ENCODE data around the gene FBXO10. TPM values are rescaled to one million over a fixed set of nuclear protein-coding genes. Genes with fewer than 3 reads are reported as not detected.

FBXO10 gene
- total RNA-seq, result 10 to 100 TPM in 1 of 4 donors, 1 to 10 TPM in 3; 4.2 to 16.5 (median 6.8) TPM

- Histone ChIP-seq H3K4me1 (peaks cover 12 to 36% (median 25%) of the 10 kb centered on the region in 4 donors), H3K9me3 (no peaks in the 10 kb centered on the region), H3K4me3 (peak within 1 kb of the TSS; percentile 84 to 92 (median 88)), H3K27ac (peak within 1 kb of the TSS; percentile 86 to 95 (median 92)), H3K27me3 (no peaks in the 10 kb centered on the region), H3K36me3 (no peaks in the 10 kb centered on the region)
- TF ChIP-seq CTCF (IDR thresholded peaks at IDR 0.05) (no peak), POLR2AphosphoS5 (IDR thresholded peaks at IDR 0.05) (peak; percentile 52 to 68 (median 60)), EP300 (IDR thresholded peaks at IDR 0.05; ENCODE audit: low read depth) (no peak), POLR2A (IDR thresholded peaks at IDR 0.05) (peak; percentile 36)
- 2 to 6% methylated on average over 6 to 42 of the region's 81 CpGs for WGBS, 2 donors (ENCODE audit: low coverage in 1 of 2)
- intact Hi-C loops (cut with DNase I; ENCODE audit: low total_unique reads), result no loop called here
- in situ Hi-C loops (cut with MboI; ENCODE audit: low pct_ligation_motif_present in 1 of 4, low pct_unique_long_range_greater_than_20kb in 1 of 4, low sequenced_read_pairs in 3 of 4), result loop anchor here in 1 of 4 donors (25.0 kb wide), 3 partner anchors 211 to 486 kb away; partner anchors contain the start of genes EXOSC3, SHB and SLC25A51
- DNase-seq, result peak; percentile 78
Observed at GRCh38 chr9:37575921-37576721, at the start of gene FBXO10. Gene FBXO10 (minus strand): TSS chr9:37576380. CDS start chr9:37541768, 34,612 bp downstream.

- DNase-seq, result peak; percentile 38
- Histone ChIP-seq H3K27me3 (no peaks in the 10 kb centered on the region), H3K27ac (no peak overlapping the region), H3K9me3 (no peaks in the 10 kb centered on the region), H3K4me1 (no peaks in the 10 kb centered on the region), H3K36me3 (no peaks in the 10 kb centered on the region), H3K4me3 (no peak overlapping the region)
- TF ChIP-seq POLR2AphosphoS5 (IDR thresholded peaks at IDR 0.05) (no peak), EP300 (IDR thresholded peaks at IDR 0.05; ENCODE audit: low read depth) (no peak), CTCF (IDR thresholded peaks at IDR 0.05) (no peak), POLR2A (IDR thresholded peaks at IDR 0.05) (no peak)
- in situ Hi-C loops (cut with MboI; ENCODE audit: low pct_ligation_motif_present in 1 of 4, low pct_unique_long_range_greater_than_20kb in 1 of 4, low sequenced_read_pairs in 3 of 4) (no loop called here), intact Hi-C loops (cut with DNase I; ENCODE audit: low total_unique reads) (no loop called here)
- 43% methylated on average over 12 of the region's 12 CpGs; no CpG with 5 or more reads in 1 of the 2 donors for WGBS, 2 donors (ENCODE audit: low coverage in 1 of 2)
Observed at GRCh38 chr9:37625758-37626147, 49.6 kb upstream of the FBXO10 start.

- in situ Hi-C loops (cut with MboI; ENCODE audit: low pct_ligation_motif_present in 1 of 4, low pct_unique_long_range_greater_than_20kb in 1 of 4, low sequenced_read_pairs in 3 of 4), result no loop called here
Observed at GRCh38 chr9:37625036-37625757, 49.0 kb upstream of the FBXO10 start.

More at GRCh38 chr9:37625036-37625757, 49.0 kb upstream of the FBXO10 start:
- H3K27me3 ChIP-seq, result no peaks in the 10 kb centered on the region
- H3K9me3 ChIP-seq, result no peaks in the 10 kb centered on the region
- WGBS, 2 donors (ENCODE audit: low coverage in 1 of 2), result 50 to 66% methylated on average over 1 to 5 of the region's 5 CpGs
- TF ChIP-seq CTCF (IDR thresholded peaks at IDR 0.05) (no peak), EP300 (IDR thresholded peaks at IDR 0.05; ENCODE audit: low read depth) (no peak), POLR2A (IDR thresholded peaks at IDR 0.05) (no peak), POLR2AphosphoS5 (IDR thresholded peaks at IDR 0.05) (no peak)
- no peaks in the 10 kb centered on the region for H3K36me3 ChIP-seq
- H3K4me1 ChIP-seq, result no peaks in the 10 kb centered on the region
- DNase-seq, result no peak
- H3K4me3 ChIP-seq, result no peak overlapping the region
- H3K27ac ChIP-seq, result no peak overlapping the region
- intact Hi-C loops (cut with DNase I; ENCODE audit: low total_unique reads), result no loop called here
